Colonic mucosa (tissue), 4 donors: ENCODE data around the gene TMEM89. TPM values are rescaled to one million over a fixed set of nuclear protein-coding genes. Genes with fewer than 3 reads are reported as not detected.

Experiments used
- DNase-seq: peaks from one replicate; pipeline ENCODE4 v3.0.0-alpha.2; 2020
- H3K27ac ChIP-seq: fragments of 200-600 bp; one replicate; pipeline ENCODE4 v1.8.0; 2021
- H3K27me3 ChIP-seq: fragments of 200-600 bp; one replicate; pipeline ENCODE4 v1.8.0; 2021
- H3K36me3 ChIP-seq: fragments of 200-600 bp; one replicate; pipeline ENCODE4 v1.8.0; 2021
- H3K4me1 ChIP-seq: fragments of 200-600 bp; one replicate; pipeline ENCODE4 v1.8.0; 2021; ENCODE audit warnings: mild to moderate bottlenecking
- H3K4me3 ChIP-seq: fragments of 200-600 bp; one replicate; pipeline ENCODE4 v1.8.0; 2021
- H3K9ac ChIP-seq, 2 donors: one replicate each; pipeline ENCODE4 v1.7.0; 2013; ENCODE audit warnings: control low read depth in 2 of 2, low read depth in 2 of 2, low read length in 2 of 2
- H3K9me3 ChIP-seq: fragments of 200-600 bp; one replicate; pipeline ENCODE4 v1.8.0; 2021
- intact Hi-C: fragments of 100-400 bp; cut with DNase I; formaldehyde crosslinking; loops from one replicate; pipeline ENCODE4 v1.14.1; 2022
- total RNA-seq, 2 donors: library from RNA; stranded (reverse); fragmentation: NEBNext Ultra II Directional in 1 of 2; extraction: Animal tissue kit (Norgen Biotek cat#: 25700) in 1 of 2; gene quantifications; one replicate each; pipeline ENCODE4 v1.2.1, GENCODE V29; 2021
- TF ChIP-seq, protein P1 (sequence below): fragments of 200-600 bp; IDR thresholded peaks from one replicate; pipeline ENCODE4 v1.8.0; 2022; ENCODE audit warnings: antibody characterized with exemption, mild to moderate bottlenecking
- donor health status: healthy.
- donor health status: DM: no; HTN: no; CAD: no.
- donor health status: DM: no; HTN: no; CAD: no.

TMEM89 gene
- total RNA-seq, 2 donors from 2014 or later = 0.42 TPM; not detected in 1

GRCh38 chr3:48662145-48662752 lies 40.7 kb upstream of the TMEM89 start:
- Histone ChIP-seq H3K36me3 (no peaks in the 10 kb centered on the region), H3K9me3 (no peaks in the 10 kb centered on the region), H3K27ac (no peak overlapping the region), H3K4me3 (no peak overlapping the region), H3K27me3 (peaks cover 22% of the 10 kb centered on the region), H3K4me1 (peaks cover 9% of the 10 kb centered on the region), H3K9ac (no peak overlapping the region)
- DNase-seq = no peak
- intact Hi-C loops = no loop called here
- TF ChIP-seq, protein P1, sequence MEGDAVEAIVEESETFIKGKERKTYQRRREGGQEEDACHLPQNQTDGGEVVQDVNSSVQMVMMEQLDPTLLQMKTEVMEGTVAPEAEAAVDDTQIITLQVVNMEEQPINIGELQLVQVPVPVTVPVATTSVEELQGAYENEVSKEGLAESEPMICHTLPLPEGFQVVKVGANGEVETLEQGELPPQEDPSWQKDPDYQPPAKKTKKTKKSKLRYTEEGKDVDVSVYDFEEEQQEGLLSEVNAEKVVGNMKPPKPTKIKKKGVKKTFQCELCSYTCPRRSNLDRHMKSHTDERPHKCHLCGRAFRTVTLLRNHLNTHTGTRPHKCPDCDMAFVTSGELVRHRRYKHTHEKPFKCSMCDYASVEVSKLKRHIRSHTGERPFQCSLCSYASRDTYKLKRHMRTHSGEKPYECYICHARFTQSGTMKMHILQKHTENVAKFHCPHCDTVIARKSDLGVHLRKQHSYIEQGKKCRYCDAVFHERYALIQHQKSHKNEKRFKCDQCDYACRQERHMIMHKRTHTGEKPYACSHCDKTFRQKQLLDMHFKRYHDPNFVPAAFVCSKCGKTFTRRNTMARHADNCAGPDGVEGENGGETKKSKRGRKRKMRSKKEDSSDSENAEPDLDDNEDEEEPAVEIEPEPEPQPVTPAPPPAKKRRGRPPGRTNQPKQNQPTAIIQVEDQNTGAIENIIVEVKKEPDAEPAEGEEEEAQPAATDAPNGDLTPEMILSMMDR = no peak

DNA sequence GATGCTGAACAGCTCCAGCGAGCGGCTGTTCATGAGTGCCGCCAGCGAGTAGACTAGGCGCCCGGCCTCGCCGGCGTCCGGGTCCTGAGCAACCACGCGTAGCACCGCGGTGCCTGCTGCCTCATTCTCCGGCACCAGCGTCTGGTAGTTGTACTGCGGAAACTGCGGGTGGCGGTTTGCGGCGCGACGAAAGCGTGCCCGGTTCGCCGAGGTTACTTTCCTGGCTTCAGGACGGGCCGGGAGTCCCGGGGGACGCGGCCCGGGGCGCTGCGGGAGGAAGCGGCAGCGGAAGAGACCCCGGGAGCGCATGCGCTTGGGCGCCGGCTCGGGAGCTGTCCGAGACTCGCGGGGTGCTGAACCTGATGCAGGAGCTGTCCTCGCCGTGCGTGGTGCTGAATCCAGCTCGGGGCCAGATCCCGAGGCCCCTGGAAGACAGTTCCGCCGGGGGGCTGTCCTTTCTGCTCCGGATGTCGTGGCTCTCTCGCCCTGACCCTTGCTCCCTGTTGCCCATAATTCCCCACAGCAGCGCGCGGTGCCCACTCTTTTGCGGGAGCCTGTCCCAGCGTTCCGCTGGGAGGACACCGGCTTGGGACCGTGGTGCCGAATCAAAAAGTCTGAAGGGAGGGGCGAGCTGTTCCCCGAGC lies 40.1 kb upstream of the TMEM89 start:
- Histone ChIP-seq H3K4me1 (peaks cover 9% of the 10 kb centered on the region), H3K9me3 (no peaks in the 10 kb centered on the region), H3K36me3 (no peaks in the 10 kb centered on the region), H3K27ac (no peak overlapping the region), H3K4me3 (peak overlapping the region; percentile 34), H3K9ac (no peak overlapping the region), H3K27me3 (peaks cover 22% of the 10 kb centered on the region)
- peak; percentile 59 for DNase-seq
- intact Hi-C loops = no loop called here
- TF ChIP-seq, protein P1 = no peak

- H3K27me3 ChIP-seq = peaks cover 22% of the 10 kb centered on the region
- intact Hi-C loops = no loop called here
- no peaks in the 10 kb centered on the region for H3K9me3 ChIP-seq
- no peak overlapping the region for H3K27ac ChIP-seq
- no peak for DNase-seq
- peaks cover 9% of the 10 kb centered on the region for H3K4me1 ChIP-seq
- H3K36me3 ChIP-seq = no peaks in the 10 kb centered on the region
- TF ChIP-seq, protein P1 = no peak
- H3K9ac ChIP-seq = no peak overlapping the region
- H3K4me3 ChIP-seq = no peak overlapping the region
Observed at GRCh38 chr3:48660800-48661400, 39.3 kb upstream of the TMEM89 start.

- Histone ChIP-seq H3K9ac (peak overlapping the region in 1 of 2 donors; percentile 1), H3K36me3 (no peaks in the 10 kb centered on the region), H3K27me3 (peaks cover 9% of the 10 kb centered on the region), H3K4me1 (peaks cover 5% of the 10 kb centered on the region), H3K9me3 (no peaks in the 10 kb centered on the region), H3K4me3 (peak overlapping the region; percentile 78), H3K27ac (peak overlapping the region; percentile 44)
- DNase-seq = no peak
- intact Hi-C loops = no loop called here
- TF ChIP-seq, protein P1 = no peak
Observed at GRCh38 chr3:48656841-48657281, 35.3 kb upstream of the TMEM89 start.

- Histone ChIP-seq H3K4me1 (peaks cover 1% of the 10 kb centered on the region), H3K27me3 (peaks cover 7% of the 10 kb centered on the region), H3K9me3 (no peaks in the 10 kb centered on the region), H3K27ac (peak overlapping the region; percentile 44), H3K9ac (peak overlapping the region in 1 of 2 donors; percentile 35), H3K4me3 (peak overlapping the region; percentile 78), H3K36me3 (no peaks in the 10 kb centered on the region)
- TF ChIP-seq, protein P1 = peak; percentile 73
- intact Hi-C loops = no loop called here
- peak; percentile 88 for DNase-seq
Observed at GRCh38 chr3:48656061-48656840, 34.7 kb upstream of the TMEM89 start.
